NOMO-1 treated with DMSO at 0.1 percent for 48 hours (cell line): ENCODE data around the gene NAA10.

Source experiments
- DNase-seq: peaks from one replicate; lab custom pipeline; 2025; ENCODE audit not compliant: unreplicated experiment; lab: John Stamatoyannopoulos, UW

NAA10 gene

DNA sequence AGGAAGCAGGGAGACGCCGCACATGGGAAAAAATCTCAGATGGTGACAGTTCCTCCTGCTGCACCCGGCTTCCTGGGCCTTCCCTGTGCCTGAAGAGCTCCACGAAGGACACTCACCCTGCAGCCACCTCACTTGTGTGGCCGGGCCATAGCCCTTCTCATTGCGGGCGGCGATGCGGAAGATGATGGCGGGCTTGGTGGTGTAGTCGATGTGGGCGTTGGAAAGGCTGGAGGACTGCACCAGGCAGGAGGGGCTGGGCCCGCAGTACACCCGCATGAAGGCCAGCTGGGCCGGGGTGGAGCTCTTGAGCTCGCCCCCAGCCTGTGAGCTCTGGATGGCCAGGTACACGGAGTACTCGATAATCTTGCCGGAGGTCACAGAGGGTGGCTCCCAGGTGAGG, 15.3 kb upstream of the NAA10 start:
- no peak for DNase-seq

DNA sequence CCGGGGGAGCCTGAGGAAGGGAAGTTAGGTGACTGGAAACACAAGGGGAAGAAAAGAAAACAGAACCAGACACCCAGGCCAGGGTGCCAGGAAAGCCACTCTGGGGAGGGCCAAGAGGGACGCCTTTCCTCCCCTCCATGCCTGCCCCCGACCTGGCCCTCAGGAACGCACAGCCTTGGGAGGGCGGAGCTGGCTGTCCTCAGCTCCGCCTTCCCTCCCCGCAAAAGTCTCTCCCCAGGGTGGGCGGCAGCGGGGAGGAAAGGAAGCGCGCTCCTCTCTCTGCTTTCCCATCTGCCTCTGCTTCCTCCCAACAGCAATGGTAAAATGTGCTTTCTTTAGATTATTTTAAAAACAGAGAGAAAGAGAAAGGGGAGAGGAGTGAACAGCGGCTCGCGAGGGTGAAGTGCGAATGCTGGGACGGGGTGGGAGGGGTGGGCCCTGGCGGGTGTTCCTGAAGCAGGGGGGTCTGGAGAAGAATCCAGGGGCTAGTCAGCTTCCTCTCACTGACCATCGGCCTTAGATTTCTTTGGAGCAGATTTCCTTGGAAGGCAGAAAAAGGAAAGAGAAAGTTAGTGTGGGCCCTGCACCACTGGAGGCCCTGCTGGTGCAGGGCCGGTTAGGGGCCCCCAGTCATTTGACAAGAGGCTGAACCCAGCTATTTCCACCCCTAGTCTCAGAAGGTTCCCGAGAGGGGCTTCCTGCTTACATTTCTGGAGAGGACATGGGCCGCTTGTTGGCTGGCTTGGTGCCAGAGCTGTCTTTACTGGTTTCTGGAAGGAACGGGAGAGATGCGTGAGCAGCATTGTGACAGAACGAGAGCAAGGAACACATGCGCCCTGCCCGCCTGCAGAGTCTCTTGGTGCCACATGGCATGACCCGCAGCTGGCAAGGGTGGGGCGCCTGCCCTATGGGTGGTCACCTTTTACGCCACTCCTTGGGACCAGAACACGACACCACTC, 14.3 kb upstream of the NAA10 start:
- no peak for DNase-seq

DNA sequence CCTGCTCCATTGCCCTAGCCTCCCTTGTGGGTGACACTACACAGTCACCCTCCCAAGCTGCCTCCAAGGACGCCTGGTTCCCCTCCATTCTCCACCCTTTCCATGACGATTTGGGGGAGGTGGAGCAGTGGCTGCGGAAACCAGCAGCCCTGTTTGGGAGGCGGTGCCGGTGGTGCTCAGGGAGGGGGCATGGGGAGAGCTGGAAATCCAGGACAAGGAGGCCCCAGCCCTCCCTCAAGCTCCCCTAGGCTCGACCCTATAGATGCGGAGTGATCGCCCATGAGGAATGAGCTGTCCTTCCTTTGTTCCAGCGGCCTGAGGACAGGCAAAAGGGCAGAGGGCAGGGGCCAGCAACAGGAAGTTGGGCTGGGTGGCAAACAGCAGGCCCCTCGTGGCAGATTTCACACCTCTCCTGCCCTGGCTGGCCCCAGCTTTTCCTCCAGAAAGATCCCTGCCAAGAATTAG, 13.2 kb upstream of the NAA10 start:
- DNase-seq, result no peak

DNA sequence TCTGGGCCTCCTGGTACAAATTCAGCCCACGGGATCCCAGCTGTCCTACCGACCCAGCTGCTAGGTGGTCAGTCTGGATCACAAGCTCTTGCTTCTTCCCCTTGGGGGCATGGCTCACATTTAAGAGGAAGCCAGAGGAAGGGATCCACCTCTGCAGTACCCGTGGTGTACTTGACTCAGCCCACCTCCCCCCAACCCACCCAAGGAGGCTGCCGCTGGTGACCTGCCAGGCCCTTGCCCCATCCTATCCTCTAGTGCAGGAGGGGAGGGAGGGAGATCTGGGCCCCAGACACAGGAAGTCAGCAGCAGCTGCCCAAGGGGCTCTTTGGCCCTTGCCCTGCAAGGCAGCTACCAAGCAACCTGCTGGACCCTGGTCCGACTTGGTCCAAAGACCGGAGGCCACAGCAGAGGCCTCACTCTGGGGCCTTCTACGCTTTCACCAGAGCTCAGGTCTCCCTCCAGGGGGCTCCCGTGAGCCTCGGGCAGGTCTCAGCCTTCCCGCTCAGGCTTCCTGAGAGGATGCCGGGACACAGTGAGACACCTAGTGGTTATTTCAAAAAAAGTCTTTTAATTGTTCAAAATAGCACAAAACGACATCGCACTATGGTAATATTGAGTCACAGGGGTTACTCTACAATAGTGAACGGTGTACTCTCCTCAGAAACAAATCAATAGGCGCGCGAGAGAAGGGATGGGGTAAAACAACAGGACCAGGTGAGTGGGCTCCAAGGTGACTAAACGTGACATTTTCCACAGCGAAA, 12.4 kb upstream of the NAA10 start:
- DNase-seq, result peak; percentile 74

DNA sequence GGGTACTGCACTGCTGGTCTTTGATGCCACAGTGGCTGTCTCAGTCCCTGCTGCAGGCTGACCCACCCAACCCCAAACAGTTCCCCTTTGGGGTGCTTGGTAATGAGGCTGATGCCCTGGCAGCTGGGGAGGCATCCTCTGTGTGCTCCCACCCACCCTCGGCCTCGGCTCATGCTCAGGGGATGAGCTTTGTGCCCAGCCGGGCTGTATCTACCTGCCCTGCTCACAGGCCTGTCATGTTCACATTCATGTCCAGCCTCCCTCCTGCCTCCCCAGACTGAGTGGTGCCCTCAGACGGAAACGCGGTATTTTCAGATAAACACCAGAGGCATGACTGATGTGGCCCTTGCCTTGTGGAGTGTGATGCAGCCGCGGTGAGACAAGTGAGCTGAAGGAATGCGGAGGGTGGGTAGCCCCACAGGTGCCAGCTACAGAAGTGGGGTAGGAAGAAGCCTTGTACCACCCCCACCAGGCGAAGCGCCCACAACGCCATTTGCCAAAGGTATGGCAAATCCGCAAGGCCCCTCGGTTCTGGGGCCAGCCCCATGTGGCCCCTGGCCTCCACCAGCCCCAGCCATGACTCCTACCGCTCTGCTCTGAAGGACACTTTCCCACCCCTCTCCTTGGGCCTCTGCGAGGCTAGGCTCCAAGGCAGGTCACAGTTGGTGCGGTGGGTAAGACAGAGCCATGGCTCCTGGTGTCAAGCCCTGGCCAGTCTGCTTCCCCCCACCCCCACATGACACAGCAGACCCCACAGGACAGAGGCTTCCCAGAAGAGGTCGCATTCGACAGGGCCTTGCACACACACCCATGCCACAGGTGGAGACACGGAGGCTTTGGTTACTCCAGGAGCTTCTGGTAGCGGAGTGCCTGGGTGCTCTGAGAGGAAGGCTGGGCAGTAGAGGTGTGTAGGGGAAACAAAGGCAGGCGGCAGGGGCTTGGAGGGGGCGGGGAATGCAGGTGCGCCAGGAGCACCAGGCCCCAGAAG, 11.4 kb upstream of the NAA10 start:
- DNase-seq, result no peak

DNA sequence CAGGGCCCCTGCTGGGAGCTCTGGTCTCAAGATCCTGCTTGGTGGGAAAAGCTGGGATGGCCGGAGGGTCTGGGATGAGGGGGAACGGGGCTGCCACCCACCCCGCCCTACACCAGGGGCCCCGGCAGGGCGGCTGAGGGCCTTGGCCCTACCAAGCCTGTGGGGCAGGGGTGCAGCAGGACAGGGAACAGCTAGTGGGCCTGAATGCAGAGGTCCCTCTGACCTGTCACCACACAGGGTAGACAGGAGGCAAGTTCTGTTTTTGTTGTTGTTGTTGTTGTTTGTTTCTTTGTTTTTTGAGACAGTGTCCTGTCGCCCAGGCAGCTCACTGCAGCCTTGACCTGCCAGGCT, 9.9 kb upstream of the NAA10 start:
- no peak for DNase-seq

DNA sequence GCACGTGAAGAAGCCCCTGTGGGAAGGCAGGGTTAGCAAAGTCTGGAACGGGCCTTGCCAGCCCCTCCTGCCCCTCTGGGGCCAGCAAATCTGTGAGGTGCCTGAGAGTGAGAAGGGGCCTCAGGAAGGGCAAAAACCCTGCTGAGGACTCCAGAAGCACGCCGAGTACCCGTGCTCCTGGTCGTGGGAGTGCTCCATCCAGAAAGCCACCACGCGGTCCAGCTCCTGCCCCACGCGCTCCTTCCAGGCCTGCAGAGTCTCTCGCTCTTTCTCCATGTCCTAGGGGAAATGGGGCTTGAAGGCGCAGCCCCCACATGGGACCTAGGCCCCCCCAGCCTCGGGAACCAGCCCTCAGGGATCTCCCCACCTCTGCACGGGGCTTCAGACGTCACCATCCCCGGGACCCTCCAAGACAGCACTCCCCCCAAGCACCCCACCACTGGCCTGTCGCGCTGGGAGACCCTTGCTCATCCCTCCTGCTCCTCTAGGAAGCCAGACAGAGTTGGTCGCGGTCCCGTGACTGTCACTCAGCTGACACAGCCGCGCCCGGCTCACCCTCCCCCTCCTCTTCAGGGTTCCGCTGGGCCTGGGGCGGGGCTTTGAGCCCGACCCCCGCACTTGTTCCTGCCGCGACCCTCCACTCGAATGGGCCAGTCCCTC, 9.4 kb upstream of the NAA10 start, which contains the start of gene RENBP:
Gene RENBP (minus strand): TSS at position 504 of the 660 bp plus-strand sequence. CDS start 33 bp downstream, at position 471.
- no peak for DNase-seq

DNA sequence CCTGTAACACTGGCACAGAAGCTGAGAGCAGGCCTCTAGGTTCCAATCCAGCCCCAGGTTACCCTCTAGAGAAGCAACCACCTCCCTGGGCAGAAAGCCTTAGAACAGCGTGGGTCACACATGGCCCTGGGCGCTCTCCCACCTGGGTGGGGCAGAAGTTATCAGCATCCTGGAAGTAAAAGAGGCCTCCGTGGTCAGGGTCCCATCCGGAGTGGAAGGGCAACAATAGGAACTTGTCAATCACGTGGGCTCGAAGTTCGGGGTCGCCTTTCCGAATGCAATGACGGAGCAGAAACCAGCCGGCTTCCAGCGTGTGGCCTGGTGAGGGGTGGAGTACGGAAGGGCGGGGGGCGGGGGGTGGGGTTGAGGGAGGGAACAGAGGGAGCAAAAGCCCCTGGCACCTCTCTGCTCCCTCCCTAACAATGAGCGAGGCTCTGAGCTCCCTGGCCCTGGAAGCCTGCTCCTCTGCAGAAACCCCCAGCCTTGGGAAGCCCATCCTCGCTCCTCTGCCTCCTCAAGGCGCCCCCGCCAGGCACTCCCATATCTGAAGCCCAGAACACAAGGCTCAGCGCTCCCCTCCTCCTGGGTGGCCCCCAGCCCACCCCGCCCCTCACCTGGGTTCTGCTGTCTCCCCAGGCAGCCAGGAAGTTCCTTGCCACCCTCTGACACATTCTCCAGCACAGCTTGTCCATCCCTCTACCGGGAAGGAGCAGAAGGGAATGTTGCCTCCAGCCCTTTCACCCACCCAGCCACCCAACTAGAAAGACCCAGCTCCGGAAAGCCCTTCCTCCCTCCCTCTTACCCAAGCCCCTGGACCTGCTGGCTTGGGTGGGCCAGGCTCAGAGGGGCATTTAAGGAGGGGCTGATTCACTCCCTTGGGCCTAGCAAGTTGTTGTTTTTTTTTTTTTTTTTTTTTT, 6.8 kb upstream of the NAA10 start:
- no peak for DNase-seq

DNA sequence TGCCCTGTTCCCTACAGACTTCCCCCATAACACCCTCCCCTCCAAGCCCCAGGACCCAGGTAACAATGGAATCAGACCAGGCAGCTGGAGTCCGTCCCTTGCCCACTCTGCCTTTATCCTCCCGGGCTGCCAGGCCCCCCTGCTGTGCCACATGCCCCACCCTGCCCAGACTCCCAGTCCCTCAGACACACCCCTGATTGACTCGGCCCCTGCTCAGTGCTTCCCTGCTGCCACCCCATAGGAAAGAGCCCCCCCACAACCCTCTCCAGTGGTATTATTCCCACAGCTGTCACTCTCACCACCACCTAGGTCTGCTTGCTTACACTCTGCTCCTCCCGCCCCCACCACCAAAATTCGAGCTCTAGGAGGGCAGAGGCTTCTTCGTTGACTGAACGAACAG, 4.7 kb upstream of the NAA10 start:
- DNase-seq, result no peak

DNA sequence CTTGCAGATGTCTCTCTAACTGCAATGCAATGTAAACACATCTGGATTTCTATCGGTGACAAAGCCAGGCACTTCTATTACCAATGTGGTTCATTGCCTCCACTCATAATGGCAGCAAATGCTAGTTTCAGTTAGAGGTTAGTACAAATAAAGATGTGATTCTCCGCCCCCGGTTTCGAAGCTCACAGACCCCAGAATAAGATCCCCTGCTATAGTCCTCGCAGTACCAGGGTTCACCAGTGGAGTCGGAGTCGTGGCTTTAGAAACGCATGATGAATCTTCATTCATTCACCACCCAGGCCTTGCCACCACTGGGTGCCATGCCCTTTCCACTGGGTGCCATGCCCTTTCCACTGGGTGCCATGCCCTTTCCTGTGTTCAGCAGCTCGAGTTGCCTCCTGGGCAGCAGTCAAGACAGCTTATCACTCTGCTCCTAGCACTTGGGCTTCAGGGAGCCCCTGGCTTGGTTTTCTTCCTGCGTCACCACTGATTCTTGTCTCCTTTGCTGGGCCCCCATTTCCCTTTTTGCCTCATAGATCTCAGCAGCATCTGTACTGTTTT, 3.5 kb upstream of the NAA10 start:
- no peak for DNase-seq

DNA sequence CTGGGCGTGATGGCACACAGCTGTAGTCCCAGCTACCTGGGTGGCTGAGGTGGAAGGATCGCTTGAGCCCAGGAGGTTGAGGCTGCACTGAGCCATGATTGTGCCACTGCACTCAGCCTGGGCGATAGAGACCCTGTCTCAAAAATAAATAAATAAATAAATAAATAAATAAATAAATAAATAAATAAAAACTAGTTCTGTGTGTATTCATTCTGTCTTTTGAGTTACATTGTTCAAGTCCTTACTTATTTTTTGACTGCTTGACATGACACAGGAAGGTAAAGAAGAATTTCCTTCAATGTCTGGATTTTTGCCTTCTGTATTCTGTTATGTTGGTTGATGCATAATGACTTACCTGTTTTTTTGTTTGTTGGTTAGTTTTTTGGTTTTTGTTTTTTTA, 2.2 kb upstream of the NAA10 start:
- DNase-seq, result no peak

DNA sequence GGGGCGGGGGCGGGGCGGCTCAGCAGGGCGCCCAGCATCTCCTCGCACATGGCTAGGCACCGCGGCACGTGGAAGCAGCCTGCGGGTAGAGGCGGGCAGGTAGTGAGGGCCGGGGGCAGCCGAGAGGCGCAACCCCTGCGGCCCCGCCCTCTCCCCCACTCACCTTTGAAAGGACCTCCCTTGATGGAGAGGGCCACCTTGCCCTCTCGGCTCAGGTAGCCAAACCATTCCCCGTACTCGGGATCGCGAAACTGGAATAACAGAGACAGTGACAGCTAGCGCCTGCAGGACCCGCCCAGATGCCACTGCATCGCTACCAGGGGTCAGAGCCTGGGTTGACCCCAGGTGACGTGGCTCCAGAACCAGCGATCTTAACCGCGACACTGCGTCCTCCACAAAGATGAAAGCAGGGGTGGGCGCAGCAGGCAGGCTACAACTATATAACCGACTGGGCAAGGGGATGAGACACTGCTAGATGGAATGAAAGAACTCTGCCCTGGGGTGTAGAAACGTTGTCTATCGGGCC, 552 bp upstream of the NAA10 start:
- DNase-seq, result no peak

DNA sequence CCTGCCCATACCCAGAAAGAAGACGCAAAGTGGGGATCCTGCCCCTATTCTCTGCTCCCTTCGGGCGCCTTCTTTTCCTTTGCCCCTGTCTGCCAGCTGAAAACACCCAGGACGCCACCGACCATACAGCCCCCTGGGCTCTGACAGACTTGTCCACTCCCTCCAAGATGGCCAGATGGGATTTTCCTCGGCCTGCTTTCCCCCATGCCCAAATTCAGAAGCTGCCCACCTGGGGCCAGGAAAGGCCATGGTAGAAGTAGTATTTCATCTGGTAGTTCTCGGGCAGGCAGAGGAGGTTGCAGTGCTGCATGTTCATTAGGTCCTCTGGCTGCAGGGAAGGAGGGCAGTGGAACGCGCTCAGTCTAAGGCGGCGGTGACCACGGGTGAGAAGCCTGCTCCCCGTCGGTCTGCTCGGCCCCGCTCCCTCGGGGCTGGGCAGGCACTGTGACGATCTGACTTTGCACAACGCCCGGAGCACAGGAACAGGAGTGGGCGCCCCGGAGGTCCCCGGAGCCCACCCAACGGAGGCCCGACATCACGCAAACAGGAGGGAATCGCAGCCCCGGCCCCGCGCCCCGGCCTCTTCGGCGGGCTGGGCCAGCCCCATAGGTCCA, 582 bp downstream of the NAA10 start:
- DNase-seq, result no peak

DNA sequence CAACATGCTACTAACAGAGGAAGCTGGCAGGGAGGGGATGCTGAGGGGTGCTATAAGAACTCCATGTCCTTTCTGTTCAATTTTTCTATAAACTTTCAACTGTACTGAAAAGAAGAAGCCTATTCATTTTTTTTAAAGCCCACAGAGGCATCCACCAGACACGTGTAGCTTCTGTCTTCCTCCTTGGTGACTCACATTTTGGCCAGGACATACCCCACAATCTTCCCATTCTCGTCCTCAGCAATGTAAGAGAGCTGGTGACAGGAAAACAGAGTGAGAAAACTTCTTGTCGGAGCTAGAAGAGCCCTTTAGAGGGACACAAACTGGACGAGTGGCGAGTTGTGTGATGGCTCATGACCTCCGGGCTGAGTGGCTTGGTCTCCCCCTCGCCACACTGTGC, 1.1 kb downstream of the NAA10 start:
- DNase-seq, result no peak

DNA sequence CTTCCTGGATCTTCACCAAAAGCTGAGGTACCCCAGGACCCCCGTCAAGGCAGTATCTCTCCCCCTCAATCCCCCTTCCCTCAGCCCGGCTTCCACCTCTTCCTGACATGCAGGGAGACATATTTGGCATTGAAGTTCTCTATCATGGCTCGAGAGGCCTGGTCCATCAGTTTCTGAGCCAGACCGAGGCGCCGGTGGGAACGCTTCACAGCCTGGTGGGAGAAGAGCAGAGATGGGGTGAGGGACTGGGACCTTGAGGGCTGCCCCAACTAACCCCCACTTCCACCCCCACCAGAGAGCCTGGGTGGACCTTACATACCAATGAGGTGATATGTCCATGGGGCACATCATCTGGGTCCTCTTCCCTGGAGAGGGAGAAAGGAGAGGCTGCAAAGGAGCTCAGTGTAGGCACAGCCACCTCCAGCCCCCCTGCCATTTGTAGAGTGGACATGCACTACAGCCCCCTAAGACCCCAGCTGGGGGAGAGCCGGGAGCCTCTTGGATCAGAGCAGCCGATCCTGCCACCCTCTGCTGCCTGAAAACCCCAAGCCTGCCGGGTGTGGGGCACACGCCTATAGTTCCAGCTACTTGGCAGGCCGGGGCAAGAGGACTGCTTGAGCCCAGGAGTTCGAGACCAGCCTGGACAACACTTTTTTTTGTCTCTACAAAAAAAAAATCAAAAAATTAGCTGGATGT, 2.5 kb downstream of the NAA10 start:
- no peak for DNase-seq

DNA sequence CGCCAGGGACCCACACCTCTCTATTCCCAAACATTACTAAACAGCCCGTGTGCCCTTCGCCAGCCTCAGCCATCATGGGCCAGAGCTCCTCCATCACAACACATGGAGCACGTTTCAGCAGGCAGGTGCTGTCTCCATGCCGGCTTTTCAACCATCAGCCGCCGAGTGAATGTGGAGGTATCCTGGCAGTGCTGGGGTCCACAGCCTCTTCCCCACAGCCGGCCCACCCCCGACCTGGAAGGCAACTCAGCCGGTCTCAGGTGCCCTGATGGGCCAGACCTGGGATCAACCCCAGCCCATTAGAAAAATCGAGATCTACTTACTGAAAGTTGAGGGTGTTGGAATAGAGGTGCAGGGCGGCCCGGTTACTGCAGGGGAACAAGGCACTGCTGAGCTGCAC, 3.1 kb downstream of the NAA10 start:
- DNase-seq, result no peak

DNA sequence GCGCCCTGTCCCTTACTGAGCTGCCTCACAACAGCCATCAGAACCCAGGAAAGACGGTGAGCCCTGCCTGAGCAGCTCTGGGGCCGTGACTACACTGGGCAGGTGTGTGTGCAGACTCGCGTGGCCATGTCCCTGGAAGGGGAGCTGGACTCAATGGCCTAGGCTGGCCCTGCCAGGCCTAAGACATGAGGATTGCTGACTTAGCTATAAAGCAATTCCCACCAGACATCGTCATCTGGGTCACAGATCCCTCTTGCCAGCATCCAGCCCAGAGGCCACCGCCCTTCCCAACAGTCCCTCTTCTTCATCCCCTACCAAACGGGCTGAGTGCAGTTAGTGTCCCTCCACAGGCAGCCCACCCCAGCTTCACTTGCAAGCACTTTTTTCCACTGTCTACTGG, 3.7 kb downstream of the NAA10 start:
- no peak for DNase-seq
